ENCODE measurements around the gene NUP93.
"Not testable (repeated sequence)": the region's sequence is repeated elsewhere in the genome, so short reads cannot be mapped to it uniquely, and the experiment has no call there.

Gene NUP93

DNA sequence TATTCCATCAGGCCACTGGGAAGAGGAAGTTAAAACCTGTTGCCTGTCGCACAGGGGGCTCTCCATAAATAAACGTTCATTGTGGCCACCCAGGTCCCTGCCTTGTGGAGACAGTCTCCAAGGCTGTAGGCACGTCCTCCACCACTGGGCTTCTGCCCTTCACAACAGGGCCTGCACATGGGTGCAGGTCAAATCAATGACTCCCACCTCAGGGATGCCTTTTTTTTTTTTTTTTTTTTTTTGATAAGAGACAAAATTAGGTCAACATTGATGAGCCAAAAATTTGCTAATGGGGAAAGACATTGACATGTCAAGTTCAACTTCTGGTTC is 122.4 kb downstream of the NUP93 start:
- DNase-seq, result no peak

DNA sequence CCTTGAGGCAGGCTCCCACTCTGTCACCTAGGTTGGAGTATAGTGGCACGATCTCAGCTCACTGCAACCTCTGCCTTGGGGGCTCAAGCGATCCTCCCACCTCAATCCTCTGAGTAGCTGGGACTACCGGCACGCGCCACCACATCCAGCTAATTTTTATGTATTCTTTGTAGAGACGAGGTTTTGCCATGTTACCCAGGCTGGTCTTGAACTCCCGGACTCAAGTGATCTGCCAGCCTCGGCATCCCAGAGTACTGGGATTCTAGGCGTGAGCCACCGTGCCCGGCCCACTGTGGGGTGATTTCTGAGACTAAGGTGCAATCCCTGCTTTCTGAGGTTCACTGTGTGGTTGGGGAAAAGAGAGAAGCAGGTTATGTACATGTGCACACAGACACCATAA is 123.0 kb downstream of the NUP93 start:
- DNase-seq, result no peak

GRCh38 chr16:56855201-56855600 is 125.3 kb downstream of the NUP93 start:
- no peak for DNase-seq

- no peak for DNase-seq
These were observed 126.0 kb downstream of the NUP93 start for GRCh38 chr16:56855946-56856345.

DNA sequence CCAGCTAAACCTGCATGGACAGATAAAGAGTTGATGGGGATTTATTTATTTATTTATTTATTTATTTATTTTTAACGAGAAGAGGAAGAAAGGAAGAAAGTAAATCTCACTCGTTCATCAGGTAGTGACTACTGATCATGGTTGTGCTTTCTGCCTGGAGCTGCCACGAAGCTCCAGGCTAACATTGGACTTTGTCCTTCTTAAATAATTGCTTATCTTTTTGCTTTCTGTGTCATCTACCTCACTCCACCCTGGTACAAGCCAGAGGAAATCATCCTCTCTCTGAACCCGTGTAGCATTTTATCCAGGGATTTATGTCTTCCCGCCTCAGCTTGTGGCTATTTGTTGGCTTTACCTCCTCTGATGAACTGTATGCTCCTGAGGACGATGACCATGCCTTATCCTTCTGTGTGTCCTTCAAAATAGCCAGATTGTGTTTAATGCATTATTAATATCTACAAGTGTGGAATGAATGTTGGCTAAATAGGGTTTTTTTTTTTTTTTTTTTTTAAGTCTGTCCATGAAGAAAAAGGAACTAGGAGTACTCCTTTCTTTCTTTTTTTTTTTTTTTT is 127.0 kb downstream of the NUP93 start:
- no peak for DNase-seq

GRCh38 chr16:56858374-56858773 is 128.4 kb downstream of the NUP93 start:
- DNase-seq, result no peak

DNA sequence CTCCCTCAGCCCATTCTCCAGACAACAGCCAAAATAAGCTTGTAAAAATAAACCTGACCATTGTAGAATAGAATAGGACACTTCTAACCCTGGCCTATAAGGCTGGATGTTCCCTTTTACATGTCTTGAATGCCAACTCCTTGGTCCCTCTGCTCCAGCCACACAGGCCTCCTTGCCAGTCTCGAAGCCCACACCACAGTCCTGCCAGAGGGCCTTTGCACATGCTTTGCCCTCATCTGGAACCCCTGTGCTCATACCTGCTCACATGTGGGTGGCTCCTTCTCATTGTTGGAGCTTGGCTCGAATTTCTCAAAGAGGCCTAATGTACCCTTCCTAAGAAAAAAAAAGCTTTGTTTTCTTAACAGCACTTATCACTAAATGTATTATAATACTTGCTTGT is 129.7 kb downstream of the NUP93 start:
- no peak for DNase-seq

- DNase-seq, result no peak
These were observed 130.5 kb downstream of the NUP93 start for GRCh38 chr16:56860226-56861020.

- DNase-seq, result no peak
These were observed 131.2 kb downstream of the NUP93 start for GRCh38 chr16:56861092-56861610.

- no peak for DNase-seq
These were observed 131.8 kb downstream of the NUP93 start for GRCh38 chr16:56861756-56862155.

GRCh38 chr16:56862776-56863175 is 132.8 kb downstream of the NUP93 start:
- no peak for DNase-seq

DNA sequence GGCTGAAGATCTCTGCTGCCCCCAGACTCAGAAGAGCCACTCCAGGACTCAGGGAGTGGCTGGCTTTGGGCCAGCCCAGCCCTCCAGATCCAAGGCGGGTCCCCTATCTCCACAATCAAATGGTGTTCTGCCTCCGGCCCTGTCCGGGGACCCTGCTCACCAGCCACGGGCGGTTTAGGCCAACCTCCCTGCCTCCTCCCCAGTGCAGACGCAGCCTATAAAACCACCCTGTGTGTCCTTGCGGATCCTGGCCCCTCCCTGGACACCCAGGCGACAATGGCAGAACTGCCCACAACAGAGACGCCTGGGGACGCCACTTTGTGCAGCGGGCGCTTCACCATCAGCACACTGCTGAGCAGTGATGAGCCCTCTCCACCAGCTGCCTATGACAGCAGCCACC is 135.0 kb downstream of the NUP93 start, which contains the start of gene SLC12A3:
Gene SLC12A3 (plus strand): TSS at position 248 of the 400 bp plus-strand sequence. CDS start 29 bp downstream, at position 277.
- no peak for DNase-seq

DNA sequence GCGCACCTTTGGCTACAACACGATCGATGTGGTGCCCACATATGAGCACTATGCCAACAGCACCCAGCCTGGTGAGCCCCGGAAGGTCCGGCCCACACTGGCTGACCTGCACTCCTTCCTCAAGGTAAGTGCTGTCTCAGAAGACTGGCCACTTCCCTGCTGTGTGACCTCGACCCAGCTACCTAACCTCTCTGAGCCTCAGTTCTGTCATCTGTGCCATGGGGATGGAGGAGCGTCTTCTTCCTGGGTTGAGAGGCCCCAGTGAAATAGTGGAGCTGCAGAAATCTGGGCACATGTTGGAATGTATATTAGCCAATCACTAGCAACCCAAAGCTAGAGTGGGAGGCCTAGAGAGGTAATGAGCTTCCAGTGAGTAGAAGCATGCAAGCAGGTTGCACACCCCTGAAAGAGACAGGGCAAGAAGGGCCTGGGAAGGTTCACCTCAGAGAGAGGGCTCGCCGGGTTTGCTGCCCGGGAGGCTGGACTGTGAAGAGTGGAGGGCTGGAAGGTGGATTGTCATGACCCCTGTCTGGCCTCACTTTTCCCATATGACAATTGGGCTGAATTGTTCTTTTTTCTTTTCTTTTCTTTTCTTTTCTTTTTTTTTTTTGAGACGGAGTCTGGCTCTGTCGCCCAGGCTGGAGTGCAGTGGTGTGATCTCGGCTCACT is 135.6 kb downstream of the NUP93 start:
- no peak for DNase-seq

GRCh38 chr16:56866955-56867830 is 137.3 kb downstream of the NUP93 start:
- no peak for DNase-seq

DNA sequence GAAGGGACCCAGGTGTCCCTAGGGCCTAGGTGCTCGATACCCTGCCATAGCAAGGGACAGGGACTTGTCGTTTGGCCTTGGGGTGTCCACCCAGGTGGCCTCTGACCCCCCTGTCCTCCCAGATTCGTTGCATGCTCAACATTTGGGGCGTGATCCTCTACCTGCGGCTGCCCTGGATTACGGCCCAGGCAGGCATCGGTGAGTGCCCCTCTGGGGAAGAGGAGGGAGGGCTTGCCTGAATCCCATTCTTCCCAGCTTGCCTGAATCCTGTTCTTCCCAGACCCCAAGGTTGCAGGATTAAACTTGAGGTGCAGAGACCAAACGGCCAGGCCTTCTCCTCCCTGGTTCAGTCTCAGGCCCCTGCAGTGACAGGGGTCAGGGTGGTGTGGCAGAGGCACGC is 138.2 kb downstream of the NUP93 start:
- no peak for DNase-seq

DNA sequence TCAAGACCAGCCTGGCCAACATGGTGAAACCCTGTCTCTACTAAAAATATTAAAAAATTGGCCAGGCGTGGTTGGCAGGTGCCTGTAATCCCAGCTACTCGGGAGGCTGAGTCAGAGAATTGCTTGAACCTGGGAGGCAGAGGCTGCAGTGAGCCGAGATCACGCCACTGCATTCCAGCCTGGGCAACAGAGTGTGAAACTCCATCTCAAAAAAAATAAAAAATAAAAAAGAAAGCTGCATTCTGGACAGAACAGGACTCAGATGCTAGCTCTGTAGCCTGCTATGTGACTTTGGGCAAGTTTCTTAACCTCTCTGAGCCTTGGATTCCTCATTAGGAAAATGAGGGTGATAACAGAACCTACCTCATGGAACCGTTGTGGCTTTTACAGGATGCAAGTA is 138.8 kb downstream of the NUP93 start:
- DNase-seq, result not testable (repeated sequence)

- no peak for DNase-seq
These were observed 139.8 kb downstream of the NUP93 start for GRCh38 chr16:56869513-56870275.

DNA sequence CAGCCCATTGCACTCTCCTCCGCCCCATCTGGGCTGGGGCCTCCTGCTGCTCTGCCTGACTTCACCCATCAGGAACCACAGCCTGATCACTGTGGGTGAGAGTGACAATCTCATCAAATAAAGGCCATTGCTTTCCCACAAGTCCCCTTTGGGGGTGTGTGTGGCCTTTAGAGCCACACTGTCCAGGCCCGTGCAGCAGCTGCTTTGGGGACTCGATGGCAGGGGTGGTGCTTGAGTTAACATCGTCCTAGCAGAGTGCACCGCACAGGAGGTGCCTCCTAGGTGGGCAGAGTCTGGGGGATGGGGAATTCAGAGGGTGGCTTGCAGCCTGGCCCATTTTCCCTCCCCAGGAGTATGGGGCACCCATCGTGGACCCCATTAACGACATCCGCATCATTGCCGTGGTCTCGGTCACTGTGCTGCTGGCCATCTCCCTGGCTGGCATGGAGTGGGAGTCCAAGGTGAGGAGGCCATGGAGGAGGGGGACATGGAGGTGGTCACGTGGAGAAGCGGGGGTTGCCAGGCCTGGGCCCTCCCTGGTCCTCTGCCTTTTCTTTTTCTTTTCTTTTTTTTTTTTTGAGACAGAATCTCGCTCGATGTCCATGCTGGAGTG is 140.5 kb downstream of the NUP93 start:
- no peak for DNase-seq

GRCh38 chr16:56871172-56871593 is 141.3 kb downstream of the NUP93 start:
- no peak for DNase-seq

DNA sequence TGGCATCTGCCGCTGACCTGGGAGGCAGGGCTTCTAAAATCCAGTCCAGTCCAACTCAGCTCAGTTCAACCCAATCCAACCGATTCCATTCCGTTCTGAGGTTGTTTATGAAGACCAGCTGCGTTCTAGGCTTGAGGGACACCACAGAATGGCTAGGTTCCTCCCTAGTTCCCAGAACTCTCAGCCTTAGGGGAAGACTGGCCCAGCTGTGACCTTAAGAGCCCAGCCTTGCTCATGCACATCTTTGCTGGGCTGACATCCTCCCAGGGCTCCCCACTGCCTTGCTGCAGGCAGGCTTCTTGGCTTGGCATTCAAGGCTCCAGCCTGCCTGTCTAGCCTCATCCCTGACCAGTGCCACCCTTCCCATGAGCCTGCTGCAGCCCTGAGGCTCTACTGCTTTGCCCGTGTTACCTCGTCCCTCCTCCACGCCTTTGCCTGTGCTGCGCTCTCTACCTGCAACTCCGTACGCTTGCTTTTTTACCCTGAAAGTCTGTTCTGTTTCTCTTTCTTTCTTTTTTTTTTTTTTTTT is 143.0 kb downstream of the NUP93 start:
- DNase-seq, result no peak

- DNase-seq, result no peak
These were observed 144.9 kb downstream of the NUP93 start for GRCh38 chr16:56874800-56875199.

All from SIG-M5 (cell line).